ENCODE data around the gene RASA3.

GRCh38 chr13:114124921-114125320 is 7.5 kb downstream of the RASA3 start:
- TF ChIP-seq MLX (CRISPR knock-in tag; IDR thresholded peaks at IDR 0.05) = no peak
- no peak for TF ChIP-seq CTCF (IDR thresholded peaks at IDR 0.05)
